ENCODE measurements around the gene CHID1. TPM values are rescaled to one million over a fixed set of nuclear protein-coding genes. Genes with fewer than 3 reads are reported as not detected.
A peak's percentile ranks its signal among the peaks of the same experiment; 100 is the strongest.

Gene CHID1
- polyA plus RNA-seq, 12 donors = 45.9 to 70.1 (median 58.2) TPM; not detected in 1

GRCh38 chr11:936199-936598 lies 25.6 kb upstream of the CHID1 start:
- no peak for DNase-seq

DNA sequence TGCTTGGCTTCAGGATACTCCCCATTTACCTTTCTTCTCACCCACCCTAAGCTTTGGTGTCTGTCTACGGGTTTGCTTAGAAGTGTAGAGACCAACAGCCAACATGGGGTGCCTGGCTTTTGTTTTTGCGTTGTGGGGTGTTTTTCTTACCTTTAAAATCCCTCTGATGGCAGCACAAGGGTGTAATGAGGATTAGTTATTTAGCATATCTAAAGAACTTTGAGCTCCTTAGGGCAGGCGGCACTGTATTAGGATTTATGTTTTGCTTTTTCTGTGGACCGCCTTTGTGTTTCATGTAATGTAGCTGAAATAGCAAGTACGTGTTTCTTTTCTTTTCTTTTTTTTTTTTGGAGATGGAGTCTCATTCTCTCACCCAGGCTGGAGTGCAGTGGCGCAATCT lies 23.9 kb upstream of the CHID1 start:
- DNase-seq = no peak

DNA sequence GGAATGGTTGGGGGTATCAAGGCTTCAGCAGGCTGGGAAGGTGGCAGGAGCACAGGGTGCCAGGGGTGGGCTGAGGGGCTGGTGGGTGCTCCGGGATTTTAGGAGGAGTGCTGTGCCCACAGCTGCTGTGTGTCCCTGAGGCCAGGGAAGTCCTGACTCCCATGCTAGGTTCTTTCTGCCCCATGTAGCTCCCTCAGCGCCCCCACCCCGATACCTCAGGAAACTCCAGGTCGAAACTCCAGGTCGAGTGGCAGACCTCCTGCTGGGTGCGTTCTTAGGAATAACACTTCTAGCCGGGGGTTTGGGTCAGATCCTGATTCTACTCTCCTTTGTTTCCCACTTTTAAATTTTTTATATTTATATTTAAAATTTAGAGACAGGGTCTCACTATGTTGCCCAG lies 23.3 kb upstream of the CHID1 start:
- no peak for DNase-seq

DNA sequence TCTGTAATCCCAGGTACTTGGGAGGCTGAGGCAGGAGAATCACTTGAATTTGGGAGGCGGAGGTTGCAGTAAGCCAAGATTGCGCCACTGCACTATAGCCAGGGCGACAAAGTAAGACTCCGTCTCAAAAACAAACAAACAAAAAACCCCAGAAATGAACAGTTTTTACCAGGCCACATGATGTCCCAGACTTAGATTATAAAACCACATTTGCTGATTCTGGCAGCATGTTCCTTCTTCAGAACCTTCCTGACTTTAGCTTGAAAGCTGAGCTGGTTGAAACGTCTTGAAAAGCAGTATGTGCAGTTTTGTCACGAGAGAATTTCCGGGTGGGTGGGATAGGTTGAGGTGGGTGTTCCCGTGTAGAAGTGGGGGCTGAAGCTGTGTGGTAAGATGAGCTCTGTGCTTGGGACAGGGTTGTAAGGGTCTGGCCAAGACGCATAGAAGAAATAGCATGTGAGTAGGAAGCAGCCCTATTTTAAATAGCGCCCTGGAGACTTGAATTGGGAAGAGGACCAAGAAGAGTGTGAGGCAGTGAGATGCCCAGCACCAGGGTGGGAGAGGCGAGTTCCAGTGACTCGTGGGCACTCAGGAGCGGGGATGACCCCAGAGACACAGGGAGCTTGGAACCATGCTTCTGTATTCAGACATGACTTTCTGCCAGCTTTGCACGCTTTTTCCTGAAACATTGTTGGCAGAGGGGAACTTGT lies 22.7 kb upstream of the CHID1 start:
- peak; percentile 54 for DNase-seq

- DNase-seq = no peak
Measured at GRCh38 chr11:932435-932834, 21.8 kb upstream of the CHID1 start.

- peak; percentile 59 for DNase-seq
Measured at GRCh38 chr11:931385-931784, 20.8 kb upstream of the CHID1 start.

DNA sequence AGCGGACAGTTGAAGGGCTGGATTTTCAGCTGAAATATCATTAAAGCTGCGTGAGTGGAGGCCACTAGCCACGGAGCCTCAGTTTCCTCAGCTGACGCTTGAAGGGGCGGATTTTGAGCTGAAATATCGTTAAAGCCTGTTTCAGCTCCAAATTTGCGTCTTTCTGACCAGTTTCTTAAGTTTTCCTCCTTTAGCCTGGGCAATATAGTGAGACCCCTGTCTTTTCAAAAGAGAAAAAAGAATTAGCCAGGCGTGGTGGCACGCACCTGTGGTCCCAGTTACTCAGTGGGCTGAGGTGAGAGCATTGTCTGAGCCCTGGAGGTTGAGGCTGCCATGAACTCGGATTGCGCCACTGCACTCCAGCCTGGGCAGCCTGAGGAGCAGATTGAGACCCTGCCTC lies 18.8 kb upstream of the CHID1 start:
- DNase-seq = no peak

- no peak for DNase-seq
Measured at GRCh38 chr11:928786-929185, 18.2 kb upstream of the CHID1 start.

DNA sequence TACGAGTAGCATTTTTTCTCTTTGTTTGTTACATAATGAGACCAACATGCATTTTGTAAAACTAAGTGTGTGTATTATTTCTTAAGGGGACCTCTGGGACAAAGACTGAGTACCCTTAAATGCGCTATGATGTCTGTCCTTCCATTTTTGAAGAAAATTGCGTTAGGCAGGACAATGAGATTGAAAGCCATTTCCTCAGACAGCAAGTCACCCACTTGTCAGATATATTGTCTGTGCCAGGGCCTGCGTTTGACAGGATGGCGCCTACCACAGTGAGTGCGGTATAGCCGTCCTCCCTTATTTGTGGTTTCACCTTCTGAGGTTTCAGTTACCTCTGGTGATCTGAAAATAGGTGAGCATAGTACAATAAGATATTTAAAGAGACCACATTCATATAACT lies 17.3 kb upstream of the CHID1 start:
- DNase-seq = no peak

DNA sequence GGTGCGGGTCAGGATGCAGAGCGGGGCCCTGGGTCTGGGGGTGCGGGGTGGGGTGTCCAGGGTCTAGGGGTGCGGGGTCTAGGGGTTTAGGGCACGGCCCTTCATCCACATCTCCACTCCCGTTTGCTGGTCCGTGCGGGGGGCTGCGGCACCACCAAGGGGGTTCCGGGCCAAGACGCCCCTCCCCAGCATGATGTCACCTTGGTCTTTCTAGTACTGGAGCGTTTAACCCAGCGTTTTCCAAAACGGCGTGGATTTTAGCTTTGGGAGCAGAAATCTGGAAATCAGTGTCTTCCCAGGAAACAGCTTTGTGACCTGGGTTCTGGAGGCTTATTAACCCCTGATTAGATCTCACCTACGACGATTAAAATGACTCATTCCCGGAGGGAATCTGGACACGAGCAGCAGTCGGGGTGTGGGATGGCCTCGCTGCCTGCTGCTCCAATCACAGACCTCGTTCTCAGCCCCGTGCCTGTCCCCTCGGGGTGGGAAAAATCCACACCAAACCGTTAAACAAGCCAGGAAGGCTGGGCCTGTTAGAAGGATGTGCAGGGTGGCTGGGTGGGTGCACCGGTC lies 15.8 kb upstream of the CHID1 start:
- DNase-seq = peak; percentile 49

DNA sequence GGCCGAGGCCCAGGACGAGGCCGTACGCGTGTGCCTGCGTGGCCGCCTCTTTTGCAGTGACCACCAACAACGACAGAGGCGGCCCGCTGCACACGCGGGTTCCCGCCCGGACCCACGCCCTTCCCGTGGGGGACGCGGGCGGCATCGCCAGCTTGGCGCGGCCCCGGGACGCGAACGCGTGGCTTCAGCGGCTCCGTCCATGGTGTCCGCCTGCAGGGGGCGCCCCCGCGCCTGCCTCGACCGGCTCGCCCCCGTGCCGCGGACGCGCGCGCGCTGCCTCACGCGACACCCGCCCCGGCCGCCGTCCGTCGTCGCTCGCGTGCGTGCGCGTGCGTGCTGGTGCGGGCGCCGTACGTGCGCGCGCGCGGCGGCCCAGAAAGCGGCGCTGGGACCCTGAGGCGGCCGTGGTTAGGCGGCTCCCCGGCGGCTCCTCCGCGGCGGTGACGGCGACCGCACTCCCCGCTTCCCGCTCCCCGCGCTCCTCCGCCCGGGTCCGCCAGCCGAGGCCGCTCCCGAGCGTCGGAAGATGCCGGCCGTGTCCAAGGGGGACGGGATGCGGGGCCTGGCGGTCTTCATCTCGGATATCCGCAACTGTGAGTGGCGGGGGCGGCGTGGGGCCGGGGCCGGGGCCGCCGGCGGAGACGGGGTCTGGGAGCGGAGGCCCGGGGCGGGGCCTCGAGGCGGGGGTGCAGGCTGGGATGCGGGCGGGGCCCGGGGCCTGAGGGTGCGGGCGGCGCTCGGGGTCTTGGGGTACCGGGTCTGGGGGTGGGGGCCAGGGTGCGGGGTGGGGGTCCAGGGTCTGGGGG lies 15.1 kb upstream of the CHID1 start, which contains the start of gene AP2A2:
Gene AP2A2, plus strand, starts transcription at position 375 of the 806 bp plus-strand sequence. Its CDS starts 152 bp downstream, at position 527.
- DNase-seq = peak; percentile 87

DNA sequence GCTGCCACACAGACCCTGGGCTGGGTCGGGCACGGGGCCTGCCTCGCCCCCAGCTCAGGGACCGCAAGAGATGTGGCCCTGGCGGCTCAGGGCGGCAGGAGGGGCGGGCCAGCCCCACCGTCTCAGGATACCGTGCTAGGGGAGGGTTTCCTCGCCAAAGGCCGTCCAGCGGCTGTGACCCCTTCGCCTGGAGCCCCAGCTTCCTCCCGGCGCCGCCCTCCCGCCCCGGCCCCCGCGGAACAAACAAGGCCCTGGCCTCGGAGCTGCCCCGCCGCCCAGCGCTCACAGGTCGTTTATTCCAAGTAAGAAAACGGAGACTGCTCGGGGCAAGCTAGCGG lies 14.5 kb upstream of the CHID1 start:
- no peak for DNase-seq

DNA sequence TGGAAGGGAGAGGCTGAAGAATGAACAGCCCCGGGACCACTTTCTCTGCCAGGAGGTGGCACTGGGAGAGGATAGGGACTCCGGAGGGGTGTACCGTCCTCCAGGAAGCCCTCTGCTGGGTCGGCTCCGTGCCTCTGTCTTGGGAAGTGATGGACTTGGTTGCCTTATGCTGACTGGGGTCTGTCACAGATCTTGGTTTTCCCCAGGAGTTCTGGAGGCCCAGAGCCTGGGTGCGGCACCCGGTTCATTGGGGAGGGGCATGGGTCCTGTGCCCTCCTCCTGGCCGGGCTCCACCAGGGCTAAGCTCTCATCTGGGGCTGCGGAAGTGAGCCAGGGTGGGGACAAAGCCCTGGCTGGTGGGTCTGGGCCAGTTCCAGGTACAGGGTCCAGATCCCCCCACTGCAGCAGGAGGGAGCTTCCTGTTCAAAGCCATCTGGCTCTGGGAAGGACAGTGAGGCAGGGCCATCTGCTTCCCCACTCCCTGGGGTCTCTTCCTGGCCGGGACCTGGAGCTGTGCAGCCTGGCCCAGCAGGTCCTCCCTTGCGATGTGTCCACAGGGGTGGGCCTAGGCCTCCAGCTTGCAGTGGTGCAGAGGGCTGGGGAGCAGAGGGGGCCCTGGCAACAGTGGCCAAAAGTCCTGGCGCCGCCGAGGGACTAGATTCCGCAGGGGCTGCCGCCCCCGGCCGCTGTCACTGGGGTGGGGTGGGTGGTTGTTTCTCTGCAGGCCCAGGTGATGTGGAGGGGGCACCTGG lies 14.0 kb upstream of the CHID1 start:
- DNase-seq = no peak

GRCh38 chr11:923691-924405 lies 13.2 kb upstream of the CHID1 start:
- DNase-seq = no peak

DNA sequence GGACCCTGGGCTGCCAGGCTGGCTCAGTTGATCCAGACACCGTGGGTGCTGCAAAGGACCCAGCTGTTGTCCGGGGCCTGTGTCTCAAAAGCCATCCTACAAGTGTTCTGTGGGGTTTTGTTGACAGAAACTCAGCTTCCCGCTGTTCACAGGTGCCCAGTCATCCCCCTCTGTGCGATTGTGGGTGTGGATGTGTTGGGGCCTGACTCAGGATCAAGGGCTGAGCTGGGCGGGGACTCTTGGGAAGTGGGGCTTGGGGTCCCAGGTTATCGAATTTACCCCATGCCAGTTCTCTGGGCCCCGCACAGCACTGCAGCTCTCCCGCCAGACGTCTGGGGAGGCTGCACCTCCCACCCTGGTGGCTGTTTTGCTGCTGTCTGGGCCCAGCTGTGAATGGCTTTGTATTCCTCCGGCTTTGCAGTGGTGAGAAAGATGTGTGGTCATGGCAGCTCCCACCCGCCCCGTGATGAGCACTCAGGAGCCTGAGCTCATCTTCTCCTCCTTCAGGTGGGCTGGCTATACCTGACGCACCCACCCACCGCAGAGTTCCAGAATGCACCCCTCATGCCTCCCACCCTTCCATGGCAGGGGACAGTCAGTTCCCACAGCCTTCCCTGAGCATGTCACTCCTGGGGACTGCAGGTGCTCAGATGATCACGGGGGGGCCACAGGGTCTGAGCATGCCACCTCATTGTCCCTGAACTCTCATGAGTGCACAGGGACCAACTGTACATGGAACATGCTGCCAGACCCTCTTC lies 11.5 kb upstream of the CHID1 start:
- no peak for DNase-seq

GRCh38 chr11:917426-917825 lies 6.8 kb upstream of the CHID1 start:
- DNase-seq = no peak

DNA sequence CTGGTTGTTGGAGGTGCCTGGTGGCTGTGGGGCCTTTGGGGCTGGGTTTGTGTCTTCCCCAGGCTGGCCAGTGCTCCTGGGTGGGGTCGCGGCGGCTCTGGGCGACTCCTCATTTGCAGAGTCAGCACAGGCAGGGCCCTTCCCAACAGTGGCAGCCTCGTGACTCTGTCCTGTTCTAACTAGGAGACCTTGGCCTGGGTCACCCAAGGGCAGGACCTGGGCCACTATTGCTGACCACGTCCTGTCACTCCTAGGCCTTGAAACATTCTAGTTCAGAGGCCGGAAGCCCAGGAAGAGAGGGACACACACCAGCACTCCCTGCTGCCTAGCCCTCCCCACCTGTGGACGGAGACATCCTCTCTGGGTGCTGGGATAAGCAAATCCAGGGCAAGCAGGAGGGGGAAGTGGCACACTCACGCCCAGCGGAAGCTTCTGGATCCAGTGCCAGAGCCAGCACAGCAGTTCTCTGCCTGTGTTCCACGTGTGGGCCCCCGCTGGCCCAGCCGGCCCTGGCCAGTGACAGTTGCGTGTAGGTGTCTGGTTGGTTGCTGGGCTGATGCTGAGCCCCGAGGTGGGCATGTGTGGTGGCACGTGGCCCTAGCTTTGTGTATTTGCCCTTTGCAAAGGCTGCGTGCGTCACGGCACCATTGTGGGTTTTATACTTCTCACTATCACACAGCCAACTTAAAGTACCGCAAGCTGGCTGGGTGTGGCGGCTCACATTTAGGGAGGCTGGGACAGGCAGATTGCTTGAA lies 4.3 kb upstream of the CHID1 start:
- no peak for DNase-seq

GRCh38 chr11:914204-914603 lies 3.6 kb upstream of the CHID1 start:
- no peak for DNase-seq

DNA sequence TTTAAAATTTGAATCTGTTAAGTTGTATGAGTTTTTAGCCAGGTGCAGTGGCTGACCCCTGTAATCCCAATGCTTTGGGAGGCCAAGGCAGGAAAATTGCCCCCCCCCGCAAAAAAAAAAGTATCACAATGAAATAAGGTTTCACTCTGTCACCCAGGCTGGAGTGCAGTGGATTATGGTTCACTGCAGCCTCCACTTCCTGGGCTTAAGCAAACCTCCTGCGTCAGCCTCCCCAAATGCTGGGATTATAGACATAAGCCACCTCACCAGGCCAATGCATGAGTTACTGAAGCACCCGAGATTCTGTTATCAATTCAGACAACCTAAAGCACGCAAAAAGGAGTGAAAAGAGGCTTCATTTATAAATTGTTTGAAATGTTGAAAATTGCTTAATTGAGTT lies 2.4 kb upstream of the CHID1 start:
- DNase-seq = no peak

DNA sequence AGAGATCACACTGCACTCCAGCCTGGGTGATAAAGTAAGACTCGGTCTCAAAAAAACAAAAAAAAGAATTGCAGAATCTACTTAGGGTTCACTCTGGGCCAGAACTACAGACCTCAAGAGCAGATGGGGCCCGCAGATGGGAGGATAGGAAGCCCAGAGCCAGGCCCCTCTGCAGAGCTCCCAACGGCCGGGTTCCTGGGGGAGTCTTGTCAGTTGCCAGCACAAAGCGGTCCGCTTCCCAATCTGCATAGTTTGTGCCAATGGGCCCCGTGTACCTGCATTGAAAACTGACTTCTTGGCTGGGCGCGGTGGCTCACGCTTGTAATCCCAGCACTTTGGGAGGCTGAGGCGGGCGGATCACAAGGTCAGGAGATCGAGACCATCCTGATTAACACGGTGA lies 1.7 kb upstream of the CHID1 start:
- no peak for DNase-seq

All from muscle of arm (tissue), 12 donors.